ENCODE results near the gene SALL1.

The SALL1 gene

GRCh38 chr16:51103590-51103989 is 47.5 kb downstream of the SALL1 start:
- TF ChIP-seq CTCF (IDR thresholded peaks at IDR 0.05), result no peak
- no peak overlapping the region for H3K27ac ChIP-seq
- no peak overlapping the region for H3K4me3 ChIP-seq
- no peak for DNase-seq (ENCODE audit: low spot score)

GRCh38 chr16:51097729-51098128 is 53.3 kb downstream of the SALL1 start:
- no peak overlapping the region for H3K4me3 ChIP-seq
- no peak for TF ChIP-seq CTCF (IDR thresholded peaks at IDR 0.05)
- no peak overlapping the region for H3K27ac ChIP-seq
- DNase-seq (ENCODE audit: low spot score), result no peak

- H3K27ac ChIP-seq, result no peak overlapping the region
- no peak overlapping the region for H3K4me3 ChIP-seq
- TF ChIP-seq CTCF (IDR thresholded peaks at IDR 0.05), result no peak
- DNase-seq (ENCODE audit: low spot score), result no peak
Measured at GRCh38 chr16:51095890-51096626, 55.0 kb downstream of the SALL1 start.

- no peak for TF ChIP-seq CTCF (IDR thresholded peaks at IDR 0.05)
- H3K4me3 ChIP-seq, result no peak overlapping the region
- no peak for DNase-seq (ENCODE audit: low spot score)
- no peak overlapping the region for H3K27ac ChIP-seq
Measured at GRCh38 chr16:51095084-51095881, 55.8 kb downstream of the SALL1 start.

- no peak overlapping the region for H3K27ac ChIP-seq
- no peak for TF ChIP-seq CTCF (IDR thresholded peaks at IDR 0.05)
- no peak for DNase-seq (ENCODE audit: low spot score)
- H3K4me3 ChIP-seq, result no peak overlapping the region
Measured at GRCh38 chr16:51093726-51094280, 57.3 kb downstream of the SALL1 start.
